Psoas muscle (tissue), 8 donors: Measurements from ENCODE around the gene CFAP57. TPM values are rescaled to one million over a fixed set of nuclear protein-coding genes. Genes with fewer than 3 reads are reported as not detected.

Experiments
- ATAC-seq, 4 donors: fragments of 200-7000 bp; cut with Tn5 transposase; one replicate each; pipeline ENCODE4 v1.9.1; 2020; ENCODE audit warnings: moderate library complexity in 3 of 4, mild to moderate bottlenecking in 2 of 4
- DNase-seq, 2 donors: peaks; one replicate each; pipeline ENCODE4 v3.0.0-alpha.2; 2020
- H3K27ac ChIP-seq: fragments of 200-600 bp; one replicate; pipeline ENCODE4 v1.8.0; 2022
- H3K27me3 ChIP-seq, 3 donors: fragments of 200-600 bp in 1 of 3; one replicate each; pipeline versions ENCODE4 v1.6.1 to v1.8.0; 2013 to 2022; ENCODE audit warnings: low read length in 2 of 3, mild to moderate bottlenecking in 2 of 3, moderate library complexity in 1 of 3; ENCODE audit not compliant: insufficient read depth in 3 of 3
- H3K36me3 ChIP-seq, 2 donors: fragments of 200-600 bp in 1 of 2; one replicate each; pipeline versions ENCODE4 v1.6.1 to v1.8.0; 2013 to 2022; ENCODE audit warnings: low read depth in 1 of 2, mild to moderate bottlenecking in 1 of 2, moderate library complexity in 1 of 2; ENCODE audit not compliant: insufficient read depth in 1 of 2
- H3K4me1 ChIP-seq: fragments of 200-600 bp; one replicate; pipeline ENCODE4 v1.8.0; 2022
- H3K4me3 ChIP-seq: fragments of 200-600 bp; one replicate; pipeline ENCODE4 v1.8.0; 2022; ENCODE audit warnings: mild to moderate bottlenecking
- H3K9me3 ChIP-seq: fragments of 200-600 bp; one replicate; pipeline ENCODE4 v1.8.0; 2022
- CTCF ChIP-seq: fragments of 200-600 bp; IDR thresholded peaks from one replicate; pipeline ENCODE4 v1.8.0; 2022; ENCODE audit warnings: antibody characterized with exemption
- WGBS, 3 donors: extraction: QIAGEN DNeasy Blood & Tissue Kit; methylation state at CpG; one replicate each; pipeline versions ENCODE4 v1.1.6 to v1.1.7; 2013; 5-methylcytosine and 5-hydroxymethylcytosine counted together
- intact Hi-C, 2 donors: fragments of 100-400 bp; cut with DNase I; formaldehyde crosslinking; loops; one replicate each; pipeline versions ENCODE4 v1.11.0 to v1.14.2; 2022
- polyA plus RNA-seq, 3 donors: library from polyadenylated mRNA; stranded (reverse); fragments of 200-250 nt; gene quantifications; one replicate each; pipeline ENCODE4 v1.2.3, GENCODE V29; 2013
- total RNA-seq, 4 donors: library from RNA; stranded (reverse); fragmentation: NEBNext Ultra II Directional in 2 of 4; extraction: Animal tissue kit (Norgen Biotek cat#: 25700) in 2 of 4; gene quantifications; one replicate each; pipeline versions ENCODE4 v1.2.1 to v1.2.4, GENCODE V29; 2021 to 2023
- donor health status: healthy with polysubstance abuse.
- donor health status: DM: no; HTN: no; CAD: no; lungs with moderate emphysema.
- donor health status: Bipolar disorder and iron deficiency.
- donor health status: healthy.
- donor health status: DM: yes; HTN: yes; CAD: no.
- donor health status: DM: no; HTN: no; CAD: no.
- donor health status: DM: no; HTN: no; CAD: no.
- donor health status: DM: yes; HTN: yes; CAD: no.

CFAP57 gene
- total and polyA plus RNA-seq, 7 donors: 0.04 to 0.26 (median 0.11) TPM; not detected in 3

GRCh38 chr1:43266881-43267280 is 94.8 kb downstream of the CFAP57 start:
- ATAC-seq: no peak
- intact Hi-C loops: no loop called here
- DNase-seq: no peak

DNA sequence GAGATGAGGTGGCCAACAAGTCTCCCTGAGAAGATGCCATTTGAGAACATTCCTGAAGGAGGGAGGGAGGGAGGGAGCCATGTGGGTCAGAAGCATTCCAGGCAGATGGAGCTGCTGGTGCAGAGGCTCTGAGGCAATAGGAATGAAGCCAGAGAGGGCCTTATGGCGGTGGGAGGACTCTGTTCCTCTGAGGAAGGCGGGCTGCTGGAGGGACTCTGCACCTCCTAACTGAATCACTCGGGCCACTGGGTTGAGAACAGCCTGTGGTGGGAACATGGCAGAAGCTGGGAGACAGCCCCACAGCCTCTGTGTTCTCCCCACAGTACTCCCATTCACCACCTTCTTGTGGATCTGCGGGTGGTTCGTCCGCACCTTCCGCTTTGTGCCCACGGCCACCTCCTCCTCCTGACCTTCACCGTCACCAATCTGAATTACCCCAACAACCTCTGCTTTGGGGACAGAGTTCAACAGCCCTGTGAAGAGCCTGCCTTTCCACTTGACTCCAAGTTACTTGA is 95.2 kb downstream of the CFAP57 start:
- ATAC-seq: no peak
- Histone ChIP-seq H3K27ac (no peak overlapping the region), H3K4me3 (no peak overlapping the region), H3K27me3 (peaks cover 0 to 27% (median 3%) of the 10 kb centered on the region in 3 donors), H3K4me1 (no peaks in the 10 kb centered on the region), H3K9me3 (no peaks in the 10 kb centered on the region), H3K36me3 (no peaks in the 10 kb centered on the region)
- intact Hi-C loops: no loop called here
- 69 to 76% (median 70%) methylated on average over 9 of the region's 9 CpGs for WGBS, 3 donors
- TF ChIP-seq CTCF: no peak
- DNase-seq: no peak

More at GRCh38 chr1:43266881-43267280, 94.8 kb downstream of the CFAP57 start:
- Histone ChIP-seq H3K9me3 (no peaks in the 10 kb centered on the region), H3K27ac (no peak overlapping the region), H3K36me3 (no peaks in the 10 kb centered on the region), H3K4me3 (no peak overlapping the region), H3K27me3 (peaks cover 0 to 22% (median 3%) of the 10 kb centered on the region in 3 donors), H3K4me1 (no peaks in the 10 kb centered on the region)
- WGBS, 3 donors: 90 to 96% (median 91%) methylated on average over 1 of the region's 1 CpG
- no peak for TF ChIP-seq CTCF

GRCh38 chr1:43267818-43268425 is 95.8 kb downstream of the CFAP57 start:
- H3K9me3 ChIP-seq: no peaks in the 10 kb centered on the region
- DNase-seq (no peak), ATAC-seq (no peak)
- peaks cover 0 to 29% (median 3%) of the 10 kb centered on the region in 3 donors for H3K27me3 ChIP-seq
- intact Hi-C loops: no loop called here
- 84 to 91% (median 86%) methylated on average over 3 of the region's 3 CpGs for WGBS, 3 donors
- no peak for TF ChIP-seq CTCF
- H3K4me1 ChIP-seq: no peaks in the 10 kb centered on the region
- no peaks in the 10 kb centered on the region for H3K36me3 ChIP-seq
- H3K4me3 ChIP-seq: no peak overlapping the region
- H3K27ac ChIP-seq: no peak overlapping the region

GRCh38 chr1:43269627-43270375 is 97.7 kb downstream of the CFAP57 start, which contains the start of gene TMEM125:
Gene TMEM125, plus strand, starts transcription at chr1:43269983. Its CDS starts 2,740 bp downstream, at chr1:43272723.
- 65 to 81% (median 74%) methylated on average over 7 of the region's 7 CpGs for WGBS, 3 donors
- TF ChIP-seq CTCF: no peak

More at GRCh38 chr1:43269627-43270375, 97.7 kb downstream of the CFAP57 start, which contains the start of gene TMEM125:
- no peak for DNase-seq
- intact Hi-C loops: no loop called here
- H3K27ac ChIP-seq: no peak within 1 kb of the TSS
- no peak for ATAC-seq
- no peaks in the 10 kb centered on the region for H3K36me3 ChIP-seq
- H3K4me1 ChIP-seq: no peaks in the 10 kb centered on the region
- no peaks in the 10 kb centered on the region for H3K9me3 ChIP-seq
- peaks cover 0 to 32% (median 5%) of the 10 kb centered on the region in 3 donors for H3K27me3 ChIP-seq
- no peak within 1 kb of the TSS for H3K4me3 ChIP-seq
